K562 (cell line): Measurements from ENCODE around the gene TMEM132C.

Source experiments
- C11orf30 ChIP-seq: fragments of 450-650 bp; IDR thresholded peaks from 2 replicates; pipeline ENCODE4 v1.6.1; 2016; ENCODE audit warnings: low read depth, mild to moderate bottlenecking
- CREB3 ChIP-seq: fragments of 450-650 bp; conservative IDR thresholded peaks from 2 replicates; pipeline ENCODE4 v1.6.1; 2016; ENCODE audit warnings: missing genetic modification characterization, low read depth, mild to moderate bottlenecking, missing compliant biosample characterization, moderate library complexity
- CTCF ChIP-seq, 3 experiments: IDR thresholded peaks in 2 of 3; conservative IDR thresholded peaks in 1 of 3; 2 replicates each; pipeline ENCODE4 v1.5.1; 2011 to 2012; ENCODE audit warnings: low read length in 3 of 3, mild to moderate bottlenecking in 3 of 3, control low read depth in 2 of 3, improper control_type of control experiment in 1 of 3, inconsistent platforms in 1 of 3, low read depth in 1 of 3, mixed read lengths in 1 of 3, moderate library complexity in 1 of 3; ENCODE audit not compliant: insufficient read depth in 2 of 3
- KLF16 ChIP-seq: IDR thresholded peaks from 2 replicates; pipeline ENCODE4 v1.6.1; 2016; ENCODE audit warnings: antibody characterized with exemption
- SIN3A ChIP-seq, 2 experiments: fragments of 150-350 bp in 1 of 2; IDR thresholded peaks; 2 replicates each; pipeline ENCODE4 v1.6.1; 2011 to 2016; ENCODE audit warnings: borderline replicate concordance in 2 of 2, low read depth in 2 of 2, low read length in 2 of 2, mild to moderate bottlenecking in 2 of 2, moderate library complexity in 2 of 2; ENCODE audit not compliant: control insufficient read depth in 1 of 2
- ZKSCAN1 ChIP-seq: fragments of 150-350 bp; IDR thresholded peaks from 2 replicates; pipeline ENCODE4 v1.6.1; 2016; ENCODE audit warnings: low read depth, low read length
- ZNF165 ChIP-seq: fragments of 250-450 bp; sonication (Bioruptor Pico); IDR thresholded peaks from 2 replicates; pipeline ENCODE4 v1.4.0; 2020; ENCODE audit warnings: borderline replicate concordance

- no peak for TF ChIP-seq C11orf30
- TF ChIP-seq CTCF (IDR thresholded peaks at IDR 0.05 in 2 of 3, conservative IDR thresholded peaks at IDR 0.05 in 1 of 3; ENCODE audit: insufficient read depth in 2 of 3, low read depth in 1 of 3, low read length in 3 of 3) = no peak
- TF ChIP-seq KLF16 = no peak
- no peak for TF ChIP-seq CREB3 (tag)
- no peak for TF ChIP-seq SIN3A (IDR thresholded peaks at IDR 0.05; ENCODE audit: borderline replicate concordance in 2 of 2, control insufficient read depth in 1 of 2, low read depth in 2 of 2, low read length in 2 of 2)
- no peak for TF ChIP-seq ZKSCAN1
- TF ChIP-seq ZNF165 (CRISPR knock-in tag) = no peak
These were observed 405.9 kb downstream of the TMEM132C start for GRCh38 chr12:128672893-128673292.
